OCI-LY7 (cell line): ENCODE data around the gene LDLRAD4. TPM values are rescaled to one million over a fixed set of nuclear protein-coding genes. Genes with fewer than 3 reads are reported as not detected.

Experiments used
- BruUV-seq: library from RNA; stranded (reverse); fragments of 400-500 nt; replicated peaks from 2 replicates; lab custom pipeline; 2021; lab: Mats Ljungman, UMichigan
- CTCF ChIA-PET: fragments of 300-600 bp; sonication (Branson Sonifier 250); formaldehyde crosslinking; loops from one replicate; lab custom pipeline; 2022; ENCODE audit warnings: antibody characterized with exemption; ENCODE audit not compliant: unreplicated experiment; lab: Charles Lee
- POLR2A ChIA-PET: fragments of 300-600 bp; sonication (Branson Sonifier 250); formaldehyde crosslinking; loops from one replicate; lab custom pipeline; 2022; ENCODE audit warnings: antibody characterized with exemption; lab: Charles Lee
- DNase-seq: peaks from one replicate; pipeline ENCODE4 v3.0.0-alpha.2; 2015; ENCODE audit warnings: low spot score
- H2AFZ ChIP-seq: fragments of 200-600 bp; sonication (generic), shearing (Covaris generic); 2 replicates; pipeline ENCODE4 v1.6.1; 2014; ENCODE audit warnings: mild to moderate bottlenecking, antibody characterized with exemption, low read length, moderate library complexity
- H3K27ac ChIP-seq: fragments of 200-600 bp; sonication (generic); 2 replicates; pipeline ENCODE4 v1.5.1; 2014; ENCODE audit warnings: mixed run types, low read depth, mild to moderate bottlenecking, moderate library complexity, low read length, inconsistent platforms; ENCODE audit not compliant: poor library complexity, severe bottlenecking
- H3K36me3 ChIP-seq: fragments of 200-600 bp; sonication (generic); 2 replicates; pipeline ENCODE4 v1.6.1; 2014; ENCODE audit warnings: mild to moderate bottlenecking, antibody characterized with exemption, low read length, moderate library complexity, mixed read lengths; ENCODE audit not compliant: insufficient read depth
- H3K4me1 ChIP-seq: fragments of 200-600 bp; sonication (generic); 2 replicates; pipeline ENCODE4 v1.5.1; 2014; ENCODE audit warnings: mild to moderate bottlenecking, low read length; ENCODE audit not compliant: insufficient read depth, poor library complexity, severe bottlenecking
- H3K4me2 ChIP-seq: fragments of 200-600 bp; sonication (generic); 2 replicates; pipeline ENCODE4 v1.6.1; 2014; ENCODE audit warnings: mild to moderate bottlenecking, low read length
- H3K4me3 ChIP-seq: fragments of 200-600 bp; sonication (generic); 2 replicates; pipeline ENCODE4 v1.5.1; 2014; ENCODE audit warnings: mild to moderate bottlenecking, low read depth, low read length; ENCODE audit not compliant: poor library complexity, severe bottlenecking
- H3K79me2 ChIP-seq: fragments of 200-600 bp; sonication (generic); 2 replicates; pipeline ENCODE4 v1.6.1; 2016; ENCODE audit warnings: low read depth, mild to moderate bottlenecking, low read length, moderate library complexity, mixed read lengths; ENCODE audit not compliant: insufficient read depth
- H3K9me2 ChIP-seq: fragments of 200-600 bp; sonication (generic); 2 replicates; pipeline ENCODE4 v1.6.1; 2016; ENCODE audit warnings: mild to moderate bottlenecking, low read length, mixed read lengths; ENCODE audit not compliant: insufficient read depth
- H3K9me3 ChIP-seq: fragments of 200-600 bp; sonication (generic); 2 replicates; pipeline ENCODE4 v1.6.1; 2014; ENCODE audit warnings: mild to moderate bottlenecking, mixed run types, low read length, mixed read lengths
- H4K20me1 ChIP-seq: fragments of 200-600 bp; sonication (generic); 2 replicates; pipeline ENCODE4 v1.6.1; 2014; ENCODE audit warnings: mild to moderate bottlenecking, antibody characterized with exemption, low read length, moderate library complexity, mixed read lengths; ENCODE audit not compliant: insufficient read depth
- CTCF ChIP-seq: fragments of 200-600 bp; sonication (generic); conservative IDR thresholded peaks from 2 replicates; pipeline ENCODE4 v1.5.1; 2014; ENCODE audit warnings: mild to moderate bottlenecking, antibody characterized with exemption, low read length, moderate library complexity, mixed read lengths
- EZH2phosphoT487 ChIP-seq: fragments of 200-600 bp; sonication (generic); IDR thresholded peaks from 2 replicates; pipeline ENCODE4 v1.6.1; 2018; ENCODE audit warnings: low read depth, borderline replicate concordance, mild to moderate bottlenecking, mixed run types, antibody characterized with exemption, low read length, moderate library complexity, mixed read lengths
- intact Hi-C: fragments of 100-400 bp; cut with micrococcal nuclease; formaldehyde crosslinking; loops from one replicate; pipeline ENCODE4 v1.10.0; 2022; ENCODE audit not compliant: unreplicated experiment
- total RNA-seq, 2 experiments: library from RNA; depleted of rRNA in 1 of 2; stranded (reverse); fragments of >200 nt in 1 of 2; shearing (Covaris generic) in 1 of 2; gene quantifications; 2 replicates each; pipeline ENCODE4 v1.2.3, GENCODE V29; 2014 to 2022

The LDLRAD4 gene
- total RNA-seq, 2 experiments from 2014 or later = 26.2 to 43.8 TPM

GRCh38 chr18:13264091-13265007, 45.8 kb downstream of the LDLRAD4 start:
- Histone ChIP-seq H3K4me1 (no peaks in the 10 kb centered on the region), H3K9me3 (no peaks in the 10 kb centered on the region), H3K36me3 (no peaks in the 10 kb centered on the region), H3K9me2 (no peaks in the 10 kb centered on the region), H4K20me1 (no peaks in the 10 kb centered on the region), H2AFZ (no peak overlapping the region), H3K4me2 (no peak overlapping the region), H3K27ac (no peak overlapping the region), H3K79me2 (no peaks in the 10 kb centered on the region), H3K4me3 (no peak overlapping the region)
- TF ChIP-seq CTCF (no peak), EZH2phosphoT487 (no peak)
- BruUV-seq = no TSS peak
- intact Hi-C loops = no loop called here
- no peak for DNase-seq
- CTCF ChIA-PET = no interaction called here
- POLR2A ChIA-PET = interaction anchor here (0.6 kb wide), 1 partner anchor 11 kb away, joined by 4 read pairs; no protein-coding TSS in a partner anchor

- Histone ChIP-seq H3K36me3 (no peaks in the 10 kb centered on the region), H3K79me2 (no peaks in the 10 kb centered on the region), H3K9me3 (no peaks in the 10 kb centered on the region), H3K4me2 (no peak overlapping the region), H4K20me1 (no peaks in the 10 kb centered on the region), H3K4me1 (no peaks in the 10 kb centered on the region), H3K9me2 (no peaks in the 10 kb centered on the region), H2AFZ (no peak overlapping the region), H3K4me3 (no peak overlapping the region), H3K27ac (no peak overlapping the region)
- BruUV-seq = no TSS peak
- POLR2A ChIA-PET = interaction anchor here (0.6 kb wide), 1 partner anchor 10 kb away, joined by 4 read pairs; no protein-coding TSS in a partner anchor
- DNase-seq = no peak
- CTCF ChIA-PET = interaction anchor here (0.7 kb wide), 1 partner anchor 14 kb away, joined by 4 read pairs; no protein-coding TSS in a partner anchor
- intact Hi-C loops = no loop called here
- TF ChIP-seq EZH2phosphoT487 (no peak), CTCF (no peak)
Measured at GRCh38 chr18:13265008-13265910, 46.7 kb downstream of the LDLRAD4 start.
